RCC 7860 (cell line): Measurements from ENCODE around the gene MAN1C1.
"Not testable (repeated sequence)": the region's sequence is repeated elsewhere in the genome, so short reads cannot be mapped to it uniquely, and the experiment has no call there.

Experiments
- DNase-seq: peaks from one replicate; pipeline ENCODE4 v3.0.0-alpha.2; 2015; ENCODE audit warnings: low spot score
- FAIRE-seq: peaks from 2 replicates; lab custom pipeline; 2012; peaks lifted over from hg19 to GRCh38; lab: Jason Lieb, UNC

The MAN1C1 gene

GRCh38 chr1:25653558-25653957, 37.0 kb downstream of the MAN1C1 start:
- DNase-seq (no peak), FAIRE-seq (no peak)

- FAIRE-seq (no peak), DNase-seq (no peak)
Measured at GRCh38 chr1:25654109-25654660, 37.6 kb downstream of the MAN1C1 start.

- DNase-seq (no peak), FAIRE-seq (no peak)
Measured at GRCh38 chr1:25657121-25657882, 40.7 kb downstream of the MAN1C1 start.

GRCh38 chr1:25657883-25658760, 41.5 kb downstream of the MAN1C1 start:
- FAIRE-seq = no peak
- DNase-seq = no peak

- DNase-seq (no peak), FAIRE-seq (no peak)
Measured at GRCh38 chr1:25658791-25659431, 42.3 kb downstream of the MAN1C1 start.

- no peak for DNase-seq
- no peak for FAIRE-seq
Measured at GRCh38 chr1:25661043-25661815, 44.6 kb downstream of the MAN1C1 start.

GRCh38 chr1:25662061-25662460, 45.5 kb downstream of the MAN1C1 start:
- no peak for FAIRE-seq
- DNase-seq = no peak

- DNase-seq, FAIRE-seq: not testable (repeated sequence)
Measured at GRCh38 chr1:25662959-25663358, 46.4 kb downstream of the MAN1C1 start.

GRCh38 chr1:25664357-25665199, 48.0 kb downstream of the MAN1C1 start:
- no peak for DNase-seq

GRCh38 chr1:25666460-25666859, 49.9 kb downstream of the MAN1C1 start:
- FAIRE-seq (no peak), DNase-seq (no peak)

More at GRCh38 chr1:25664357-25665199, 48.0 kb downstream of the MAN1C1 start:
- FAIRE-seq = no peak

GRCh38 chr1:25668931-25669573, 52.5 kb downstream of the MAN1C1 start:
- FAIRE-seq = no peak
- no peak for DNase-seq

GRCh38 chr1:25669781-25670567, 53.4 kb downstream of the MAN1C1 start:
- FAIRE-seq (no peak), DNase-seq (no peak)

- FAIRE-seq (no peak), DNase-seq (no peak)
Measured at GRCh38 chr1:25671929-25672328, 55.3 kb downstream of the MAN1C1 start.

- DNase-seq (no peak), FAIRE-seq (no peak)
Measured at GRCh38 chr1:25672763-25673409, 56.3 kb downstream of the MAN1C1 start.

GRCh38 chr1:25673456-25673855, 56.9 kb downstream of the MAN1C1 start:
- FAIRE-seq = no peak
- DNase-seq = no peak

GRCh38 chr1:25673962-25674806, 57.6 kb downstream of the MAN1C1 start:
- FAIRE-seq (no peak), DNase-seq (no peak)

GRCh38 chr1:25674807-25675084, 58.2 kb downstream of the MAN1C1 start:
- no peak for FAIRE-seq

More at GRCh38 chr1:25674807-25675084, 58.2 kb downstream of the MAN1C1 start:
- no peak for DNase-seq
